Gastroesophageal sphincter (tissue), 3 donors: ENCODE results near the gene COG6.

ENCODE experiments used
- CTCF ChIP-seq, 4 experiments: fragments of 200-600 bp in 2 of 4; fragments of 450-650 bp in 2 of 4; sonication (generic) in 1 of 4; IDR thresholded peaks; one replicate each; pipeline ENCODE4 v1.5.1; 2017 to 2019; ENCODE audit warnings: antibody characterized with exemption in 4 of 4, mild to moderate bottlenecking in 2 of 4, moderate library complexity in 2 of 4
- EP300 ChIP-seq: sonication (generic); formaldehyde crosslinking; IDR thresholded peaks from one replicate; pipeline ENCODE4 v1.6.1; 2017; ENCODE audit warnings: antibody characterized with exemption, mild to moderate bottlenecking
- POLR2A ChIP-seq, 2 donors: fragments of 450-650 bp; IDR thresholded peaks; one replicate each; pipeline ENCODE4 v1.6.1; 2017; ENCODE audit warnings: antibody characterized with exemption in 2 of 2, mild to moderate bottlenecking in 2 of 2, moderate library complexity in 1 of 2
- POLR2AphosphoS5 ChIP-seq: sonication (generic); formaldehyde crosslinking; IDR thresholded peaks from one replicate; pipeline ENCODE4 v1.6.1; 2017; ENCODE audit warnings: antibody characterized with exemption

- TF ChIP-seq CTCF (IDR thresholded peaks at IDR 0.05) (no peak), EP300 (no peak), POLR2A (IDR thresholded peaks at IDR 0.05) (no peak), POLR2AphosphoS5 (no peak)
Observed at GRCh38 chr13:39770221-39771090, 115.0 kb downstream of the COG6 start.
